ENCODE measurements around the gene ACD. TPM values are rescaled to one million over a fixed set of nuclear protein-coding genes. Genes with fewer than 3 reads are reported as not detected.
A peak's percentile ranks its signal among the peaks of the same experiment; 100 is the strongest.

The ACD gene
- total RNA-seq, 1 experiment from 2014 or later = 41.3 TPM

DNA sequence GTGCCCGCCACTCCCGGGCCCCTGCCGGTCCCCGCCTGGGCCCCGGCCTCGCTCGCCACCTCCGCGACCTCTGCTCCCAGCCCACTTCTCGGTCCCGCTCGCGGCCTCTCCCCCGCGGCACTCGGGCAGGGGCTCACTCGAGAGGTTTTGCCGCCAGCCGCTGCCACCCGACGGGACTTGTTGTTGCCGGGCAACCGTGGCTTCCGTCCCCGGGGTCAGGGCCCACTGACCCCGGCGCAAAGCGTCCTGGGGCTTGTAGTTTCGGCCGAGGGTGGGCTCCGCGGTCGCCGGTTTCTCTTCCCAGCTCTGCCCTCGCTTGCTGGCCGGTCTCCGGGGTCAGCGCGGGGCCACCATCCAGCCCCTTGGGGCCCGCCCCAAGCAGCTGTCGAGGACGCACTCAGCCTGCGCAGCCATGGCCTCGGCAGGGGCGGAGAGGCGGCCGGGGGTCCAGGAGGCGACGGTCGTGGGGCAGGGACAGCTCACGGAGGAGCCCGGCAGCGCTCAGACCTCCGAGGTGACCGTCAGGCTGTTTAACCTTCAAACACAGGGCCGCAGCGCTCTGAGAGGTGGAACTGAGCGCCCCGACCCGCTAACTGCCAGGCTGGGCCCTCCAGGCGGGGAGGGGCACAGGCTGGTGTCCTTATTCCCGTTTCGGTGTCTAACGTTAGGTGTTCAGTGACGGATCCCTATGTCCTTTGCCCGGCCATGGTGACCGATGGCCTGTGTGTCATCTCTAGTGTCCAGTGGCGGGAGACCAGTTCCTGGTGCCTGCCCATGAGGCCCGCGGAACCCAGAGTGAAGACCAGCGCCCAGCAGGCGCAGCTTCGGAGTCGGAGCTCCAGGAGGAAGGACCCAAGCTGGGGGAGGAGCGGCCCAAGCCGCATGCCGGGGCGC is 6.7 kb upstream of the ACD start, which contains the start of the genes C16orf86 and ENKD1 (continued):
- TF ChIP-seq ZNF281 (CRISPR knock-in tag; IDR thresholded peaks at IDR 0.05) = no peak
- TF ChIP-seq, protein P1, sequence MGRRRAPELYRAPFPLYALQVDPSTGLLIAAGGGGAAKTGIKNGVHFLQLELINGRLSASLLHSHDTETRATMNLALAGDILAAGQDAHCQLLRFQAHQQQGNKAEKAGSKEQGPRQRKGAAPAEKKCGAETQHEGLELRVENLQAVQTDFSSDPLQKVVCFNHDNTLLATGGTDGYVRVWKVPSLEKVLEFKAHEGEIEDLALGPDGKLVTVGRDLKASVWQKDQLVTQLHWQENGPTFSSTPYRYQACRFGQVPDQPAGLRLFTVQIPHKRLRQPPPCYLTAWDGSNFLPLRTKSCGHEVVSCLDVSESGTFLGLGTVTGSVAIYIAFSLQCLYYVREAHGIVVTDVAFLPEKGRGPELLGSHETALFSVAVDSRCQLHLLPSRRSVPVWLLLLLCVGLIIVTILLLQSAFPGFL (CRISPR knock-in tag; IDR thresholded peaks at IDR 0.05; ENCODE audit: borderline replicate concordance) = no peak
- 0 out of 2 replicates have a peak, but pooled peaks have one; percentile 9 for TF ChIP-seq CTCF (IDR thresholded peaks at IDR 0.05)
- no peak for TF ChIP-seq NR3C1 (CRISPR knock-in tag; conservative IDR thresholded peaks at IDR 0.05; ENCODE audit: low read depth)
- TF ChIP-seq, protein P2, sequence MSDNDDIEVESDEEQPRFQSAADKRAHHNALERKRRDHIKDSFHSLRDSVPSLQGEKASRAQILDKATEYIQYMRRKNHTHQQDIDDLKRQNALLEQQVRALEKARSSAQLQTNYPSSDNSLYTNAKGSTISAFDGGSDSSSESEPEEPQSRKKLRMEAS (CRISPR knock-in tag; IDR thresholded peaks at IDR 0.05) = 0 out of 2 replicates have a peak, but pooled peaks have one; percentile 15
- TF ChIP-seq, protein P3, sequence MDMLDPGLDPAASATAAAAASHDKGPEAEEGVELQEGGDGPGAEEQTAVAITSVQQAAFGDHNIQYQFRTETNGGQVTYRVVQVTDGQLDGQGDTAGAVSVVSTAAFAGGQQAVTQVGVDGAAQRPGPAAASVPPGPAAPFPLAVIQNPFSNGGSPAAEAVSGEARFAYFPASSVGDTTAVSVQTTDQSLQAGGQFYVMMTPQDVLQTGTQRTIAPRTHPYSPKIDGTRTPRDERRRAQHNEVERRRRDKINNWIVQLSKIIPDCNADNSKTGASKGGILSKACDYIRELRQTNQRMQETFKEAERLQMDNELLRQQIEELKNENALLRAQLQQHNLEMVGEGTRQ (CRISPR knock-in tag; IDR thresholded peaks at IDR 0.05) = peak; percentile 55
- TF ChIP-seq, protein P4, sequence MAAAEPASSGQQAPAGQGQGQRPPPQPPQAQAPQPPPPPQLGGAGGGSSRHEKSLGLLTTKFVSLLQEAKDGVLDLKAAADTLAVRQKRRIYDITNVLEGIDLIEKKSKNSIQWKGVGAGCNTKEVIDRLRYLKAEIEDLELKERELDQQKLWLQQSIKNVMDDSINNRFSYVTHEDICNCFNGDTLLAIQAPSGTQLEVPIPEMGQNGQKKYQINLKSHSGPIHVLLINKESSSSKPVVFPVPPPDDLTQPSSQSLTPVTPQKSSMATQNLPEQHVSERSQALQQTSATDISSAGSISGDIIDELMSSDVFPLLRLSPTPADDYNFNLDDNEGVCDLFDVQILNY (CRISPR knock-in tag; IDR thresholded peaks at IDR 0.05) = 0 out of 2 replicates have a peak, but pooled peaks have one; percentile 10
- TF ChIP-seq ESRRA (CRISPR knock-in tag; IDR thresholded peaks at IDR 0.05; ENCODE audit: borderline replicate concordance) = no peak
- no peak for TF ChIP-seq FOXP1 (CRISPR knock-in tag; IDR thresholded peaks at IDR 0.05; ENCODE audit: borderline replicate concordance)

GRCh38 chr16:67666032-67666551 is 6.0 kb upstream of the ACD start:
- peak overlapping the region; percentile 69 for H3K4me3 Mint-ChIP-seq
- H3K36me3 Mint-ChIP-seq = no peaks in the 10 kb centered on the region
- H3K4me1 Mint-ChIP-seq = peaks cover 18% of the 10 kb centered on the region
- H3K27me3 Mint-ChIP-seq (ENCODE audit: low read depth) = peaks cover 6% of the 10 kb centered on the region
- H3K9me3 Mint-ChIP-seq = no peaks in the 10 kb centered on the region
- no peak overlapping the region for H3K27ac Mint-ChIP-seq
- POLR2A ChIA-PET = interaction anchor here (0.9 kb wide), 1 partner anchor 16 kb away, joined by 3 read pairs; no protein-coding TSS in a partner anchor
- DNase-seq (ENCODE audit: low spot score) (peak; percentile 67), ATAC-seq (peak; percentile 49)
- CTCF ChIA-PET = interaction anchor here (0.6 to 10.3 kb wide), 19 partner anchors 13 to 1854 kb away, joined by 3 to 137 read pairs (median 5); partner anchors contain the start of genes ATP6V0D1, CARMIL2, CTCF and GFOD2
- TF ChIP-seq FOXP1 (CRISPR knock-in tag; IDR thresholded peaks at IDR 0.05; ENCODE audit: borderline replicate concordance) (no peak), SMAD3 (CRISPR knock-in tag; IDR thresholded peaks at IDR 0.05; ENCODE audit: borderline replicate concordance) (no peak), ARID4B (CRISPR knock-in tag; IDR thresholded peaks at IDR 0.05; ENCODE audit: borderline replicate concordance) (no peak), ZNF512 (CRISPR knock-in tag; IDR thresholded peaks at IDR 0.05; ENCODE audit: borderline replicate concordance) (no peak)
- TF ChIP-seq, protein P5, sequence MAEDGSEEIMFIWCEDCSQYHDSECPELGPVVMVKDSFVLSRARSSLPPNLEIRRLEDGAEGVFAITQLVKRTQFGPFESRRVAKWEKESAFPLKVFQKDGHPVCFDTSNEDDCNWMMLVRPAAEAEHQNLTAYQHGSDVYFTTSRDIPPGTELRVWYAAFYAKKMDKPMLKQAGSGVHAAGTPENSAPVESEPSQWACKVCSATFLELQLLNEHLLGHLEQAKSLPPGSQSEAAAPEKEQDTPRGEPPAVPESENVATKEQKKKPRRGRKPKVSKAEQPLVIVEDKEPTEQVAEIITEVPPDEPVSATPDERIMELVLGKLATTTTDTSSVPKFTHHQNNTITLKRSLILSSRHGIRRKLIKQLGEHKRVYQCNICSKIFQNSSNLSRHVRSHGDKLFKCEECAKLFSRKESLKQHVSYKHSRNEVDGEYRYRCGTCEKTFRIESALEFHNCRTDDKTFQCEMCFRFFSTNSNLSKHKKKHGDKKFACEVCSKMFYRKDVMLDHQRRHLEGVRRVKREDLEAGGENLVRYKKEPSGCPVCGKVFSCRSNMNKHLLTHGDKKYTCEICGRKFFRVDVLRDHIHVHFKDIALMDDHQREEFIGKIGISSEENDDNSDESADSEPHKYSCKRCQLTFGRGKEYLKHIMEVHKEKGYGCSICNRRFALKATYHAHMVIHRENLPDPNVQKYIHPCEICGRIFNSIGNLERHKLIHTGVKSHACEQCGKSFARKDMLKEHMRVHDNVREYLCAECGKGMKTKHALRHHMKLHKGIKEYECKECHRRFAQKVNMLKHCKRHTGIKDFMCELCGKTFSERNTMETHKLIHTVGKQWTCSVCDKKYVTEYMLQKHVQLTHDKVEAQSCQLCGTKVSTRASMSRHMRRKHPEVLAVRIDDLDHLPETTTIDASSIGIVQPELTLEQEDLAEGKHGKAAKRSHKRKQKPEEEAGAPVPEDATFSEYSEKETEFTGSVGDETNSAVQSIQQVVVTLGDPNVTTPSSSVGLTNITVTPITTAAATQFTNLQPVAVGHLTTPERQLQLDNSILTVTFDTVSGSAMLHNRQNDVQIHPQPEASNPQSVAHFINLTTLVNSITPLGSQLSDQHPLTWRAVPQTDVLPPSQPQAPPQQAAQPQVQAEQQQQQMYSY (CRISPR knock-in tag; IDR thresholded peaks at IDR 0.05) = no peak

Data from WTC11 (cell line).